Smooth muscle cell (in vitro differentiated cells): Measurements from ENCODE around the gene COL25A1. TPM values are rescaled to one million over a fixed set of nuclear protein-coding genes. Genes with fewer than 3 reads are reported as not detected.

Experiments used
- DNase-seq: peaks from one replicate; lab custom pipeline; 2025; ENCODE audit not compliant: unreplicated experiment; lab: John Stamatoyannopoulos, UW
- H2AFZ ChIP-seq: fragments of 200-600 bp; sonication (generic); 2 replicates; pipeline ENCODE4 v1.6.0; 2016; ENCODE audit warnings: antibody characterized with exemption, low read depth, mild to moderate bottlenecking
- H3F3A ChIP-seq: fragments of 200-600 bp; sonication (generic); 2 replicates; pipeline ENCODE4 v1.6.0; 2017; ENCODE audit warnings: antibody characterized with exemption, low read depth
- H3K27ac ChIP-seq: fragments of 200-600 bp; sonication (generic); 2 replicates; pipeline ENCODE4 v1.5.1; 2016; ENCODE audit warnings: low read depth, mild to moderate bottlenecking
- H3K27me3 ChIP-seq: fragments of 200-600 bp; sonication (generic); 2 replicates; pipeline ENCODE4 v1.6.1; 2016; ENCODE audit warnings: low read depth, mild to moderate bottlenecking
- H3K36me3 ChIP-seq: fragments of 200-600 bp; sonication (generic); 2 replicates; pipeline ENCODE4 v1.5.1; 2016; ENCODE audit warnings: low read depth
- H3K4me1 ChIP-seq: fragments of 200-600 bp; sonication (generic); 2 replicates; pipeline ENCODE4 v1.5.1; 2016; ENCODE audit warnings: low read depth
- H3K4me2 ChIP-seq: fragments of 200-600 bp; sonication (generic); 2 replicates; pipeline ENCODE4 v1.6.0; 2016; ENCODE audit warnings: mild to moderate bottlenecking
- H3K4me3 ChIP-seq: fragments of 200-600 bp; sonication (generic); 2 replicates; pipeline ENCODE4 v1.5.1; 2016; ENCODE audit warnings: mild to moderate bottlenecking
- H3K79me2 ChIP-seq: fragments of 200-600 bp; sonication (generic); 2 replicates; pipeline ENCODE4 v1.6.0; 2016; ENCODE audit warnings: low read depth, mild to moderate bottlenecking
- H3K9ac ChIP-seq: fragments of 200-600 bp; sonication (generic); 2 replicates; pipeline ENCODE4 v1.6.0; 2016; ENCODE audit warnings: low read depth
- H3K9me3 ChIP-seq: fragments of 200-600 bp; sonication (generic); replicated peaks from 2 replicates; pipeline ENCODE4 v1.5.1; 2016; ENCODE audit warnings: low read depth
- H4K20me1 ChIP-seq: fragments of 200-600 bp; sonication (generic); 2 replicates; pipeline ENCODE4 v1.6.0; 2016; ENCODE audit warnings: low read depth
- WGBS: methylation state at CpG from one replicate; pipeline ENCODE4 v1.1.7; 2016; ENCODE audit warnings: low lambda C conversion rate; 5-methylcytosine and 5-hydroxymethylcytosine counted together
- polyA plus RNA-seq: library from polyadenylated mRNA; unstranded; fragments of >200 nt; fragmentation: Nextera tagmentation; extraction: Ambion mirVana; gene quantifications from 2 replicates; pipeline ENCODE4 v1.2.1, GENCODE V29; 2016
- total RNA-seq: library from RNA; depleted of rRNA; stranded (reverse); fragments of >200 nt; gene quantifications from 2 replicates; pipeline ENCODE4 v1.2.3, GENCODE V29; 2014
- TF ChIP-seq, protein P1 (sequence below): fragments of 200-600 bp; sonication (generic); IDR thresholded peaks from 2 replicates; pipeline ENCODE4 v1.5.1; 2017; ENCODE audit warnings: borderline replicate concordance, mild to moderate bottlenecking, antibody characterized with exemption; ENCODE audit not compliant: insufficient read depth, poor library complexity, severe bottlenecking

COL25A1 gene
- total and polyA plus RNA-seq, 2 experiments from 2014 or later, result 2.9 to 4.7 TPM

DNA sequence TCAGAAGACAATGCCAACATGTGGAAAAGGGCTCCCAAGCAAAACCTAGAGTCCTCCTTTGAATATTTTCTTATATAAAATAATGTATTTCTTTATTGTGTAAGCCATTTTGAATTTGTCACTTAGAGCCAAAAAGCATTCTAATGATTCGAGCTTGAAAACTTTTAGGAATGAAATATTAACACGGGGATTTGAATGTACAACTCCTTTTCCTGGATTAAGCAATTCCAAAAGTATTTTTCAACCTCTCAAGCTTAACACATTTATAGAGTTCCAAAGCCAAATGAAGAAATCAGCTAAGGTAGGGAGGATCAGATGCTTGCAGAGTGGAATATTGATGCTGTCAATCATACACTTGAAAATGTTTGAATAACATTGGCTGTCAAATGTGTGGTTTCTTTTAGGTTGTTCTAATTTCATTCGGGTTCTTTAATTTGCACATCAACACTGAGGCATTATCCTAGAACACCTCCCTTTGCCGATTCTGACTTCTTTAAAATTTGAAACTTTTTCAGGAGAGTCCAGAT, 472.4 kb downstream of the COL25A1 start:
- no peak overlapping the region for H2AFZ ChIP-seq
- H3K27ac ChIP-seq, result no peak overlapping the region
- H3K9me3 ChIP-seq, result no peaks in the 10 kb centered on the region
- DNase-seq, result no peak
- 77% methylated on average over 4 of the region's 4 CpGs for WGBS
- no peaks in the 10 kb centered on the region for H3K36me3 ChIP-seq
- peaks cover 20% of the 10 kb centered on the region for H3K4me1 ChIP-seq
- H4K20me1 ChIP-seq, result no peaks in the 10 kb centered on the region
- no peaks in the 10 kb centered on the region for H3F3A ChIP-seq
- TF ChIP-seq, protein P1, sequence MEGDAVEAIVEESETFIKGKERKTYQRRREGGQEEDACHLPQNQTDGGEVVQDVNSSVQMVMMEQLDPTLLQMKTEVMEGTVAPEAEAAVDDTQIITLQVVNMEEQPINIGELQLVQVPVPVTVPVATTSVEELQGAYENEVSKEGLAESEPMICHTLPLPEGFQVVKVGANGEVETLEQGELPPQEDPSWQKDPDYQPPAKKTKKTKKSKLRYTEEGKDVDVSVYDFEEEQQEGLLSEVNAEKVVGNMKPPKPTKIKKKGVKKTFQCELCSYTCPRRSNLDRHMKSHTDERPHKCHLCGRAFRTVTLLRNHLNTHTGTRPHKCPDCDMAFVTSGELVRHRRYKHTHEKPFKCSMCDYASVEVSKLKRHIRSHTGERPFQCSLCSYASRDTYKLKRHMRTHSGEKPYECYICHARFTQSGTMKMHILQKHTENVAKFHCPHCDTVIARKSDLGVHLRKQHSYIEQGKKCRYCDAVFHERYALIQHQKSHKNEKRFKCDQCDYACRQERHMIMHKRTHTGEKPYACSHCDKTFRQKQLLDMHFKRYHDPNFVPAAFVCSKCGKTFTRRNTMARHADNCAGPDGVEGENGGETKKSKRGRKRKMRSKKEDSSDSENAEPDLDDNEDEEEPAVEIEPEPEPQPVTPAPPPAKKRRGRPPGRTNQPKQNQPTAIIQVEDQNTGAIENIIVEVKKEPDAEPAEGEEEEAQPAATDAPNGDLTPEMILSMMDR, result no peak
- no peaks in the 10 kb centered on the region for H3K79me2 ChIP-seq
- no peak overlapping the region for H3K4me3 ChIP-seq
- H3K4me2 ChIP-seq, result peak overlapping the region; percentile 58
- H3K9ac ChIP-seq, result no peak overlapping the region
- H3K27me3 ChIP-seq, result no peaks in the 10 kb centered on the region

DNA sequence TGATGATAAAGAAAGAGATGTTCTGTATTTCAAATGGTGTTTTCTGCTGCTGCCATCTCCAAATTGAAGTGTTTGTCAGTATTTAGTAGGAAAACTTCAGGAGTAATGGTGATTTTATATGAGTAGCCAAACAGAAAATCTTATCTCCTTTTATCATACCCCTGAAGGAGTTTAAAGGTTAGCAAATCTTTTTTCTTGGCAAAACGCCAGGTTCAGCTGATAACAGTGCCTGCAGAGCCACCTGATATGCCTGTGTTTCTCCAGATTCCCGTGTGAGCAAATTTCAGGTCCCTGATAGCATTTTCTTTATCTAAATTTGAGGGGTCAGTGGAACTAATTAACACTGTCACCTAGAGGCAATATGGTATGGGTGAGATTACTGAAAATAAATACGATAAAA, 473.8 kb downstream of the COL25A1 start:
- WGBS, result 68% methylated on average over 3 of the region's 3 CpGs
- no peak overlapping the region for H3K4me2 ChIP-seq
- no peaks in the 10 kb centered on the region for H3F3A ChIP-seq
- DNase-seq, result no peak
- no peak overlapping the region for H3K27ac ChIP-seq
- no peak overlapping the region for H3K4me3 ChIP-seq
- no peaks in the 10 kb centered on the region for H3K36me3 ChIP-seq
- no peak overlapping the region for H3K9ac ChIP-seq
- no peaks in the 10 kb centered on the region for H4K20me1 ChIP-seq
- TF ChIP-seq, protein P1, result no peak
- H3K79me2 ChIP-seq, result no peaks in the 10 kb centered on the region
- no peak overlapping the region for H2AFZ ChIP-seq
- no peaks in the 10 kb centered on the region for H3K9me3 ChIP-seq
- H3K4me1 ChIP-seq, result peaks cover 15% of the 10 kb centered on the region
- no peaks in the 10 kb centered on the region for H3K27me3 ChIP-seq

DNA sequence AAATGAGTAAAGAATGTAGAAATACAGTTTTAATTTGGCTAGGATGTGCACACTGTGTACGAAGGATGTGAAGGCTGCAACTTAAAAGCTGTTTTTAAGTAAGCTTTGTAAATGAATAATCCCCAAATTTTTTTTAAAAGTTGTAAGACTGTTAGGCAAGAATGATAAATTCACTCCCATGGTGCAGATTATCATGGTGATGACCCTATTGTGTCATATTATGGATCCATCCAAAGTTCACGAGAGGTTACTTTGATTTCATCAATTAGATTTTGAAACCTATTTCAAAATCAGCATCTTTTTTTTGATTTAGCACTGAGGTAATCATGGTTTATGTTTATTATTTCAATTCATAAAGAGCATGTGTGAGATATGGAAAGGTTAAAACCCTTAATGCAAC, 476.7 kb downstream of the COL25A1 start:
- no peak overlapping the region for H3K27ac ChIP-seq
- no peaks in the 10 kb centered on the region for H3K27me3 ChIP-seq
- no peak overlapping the region for H3K4me2 ChIP-seq
- H3K4me3 ChIP-seq, result no peak overlapping the region
- peaks cover 7% of the 10 kb centered on the region for H3K4me1 ChIP-seq
- TF ChIP-seq, protein P1, result no peak
- 90% methylated on average over 2 of the region's 2 CpGs for WGBS
- DNase-seq, result no peak
- no peaks in the 10 kb centered on the region for H4K20me1 ChIP-seq
- no peak overlapping the region for H2AFZ ChIP-seq
- H3K36me3 ChIP-seq, result no peaks in the 10 kb centered on the region
- no peak overlapping the region for H3K9ac ChIP-seq
- no peaks in the 10 kb centered on the region for H3K9me3 ChIP-seq
- no peaks in the 10 kb centered on the region for H3F3A ChIP-seq
- no peaks in the 10 kb centered on the region for H3K79me2 ChIP-seq

DNA sequence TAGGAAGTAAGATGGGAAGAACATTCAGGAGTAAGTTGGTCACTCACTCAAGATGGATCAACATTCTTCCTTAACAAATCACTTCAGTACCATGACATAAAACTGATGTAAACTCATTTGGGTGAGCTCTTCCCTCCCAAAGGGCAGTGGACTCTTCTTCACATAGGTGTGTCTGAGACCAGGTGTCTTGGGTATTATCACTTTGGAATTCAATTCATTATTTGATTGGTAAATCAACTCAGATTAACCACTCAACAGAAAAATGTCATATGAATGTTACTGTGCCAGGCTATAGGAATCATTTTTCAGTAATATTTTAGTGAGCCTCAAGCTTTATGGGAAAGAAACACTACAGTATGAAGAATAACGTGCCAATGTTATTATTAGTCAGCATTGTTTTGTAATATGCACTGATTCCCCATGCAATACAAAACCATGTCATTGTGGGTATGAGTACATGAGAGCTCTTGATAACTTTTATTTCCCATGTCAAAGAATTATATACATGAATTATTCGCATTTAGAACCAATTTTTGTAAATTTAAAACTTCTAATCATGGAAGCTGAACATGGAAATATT, 481.0 kb downstream of the COL25A1 start:
- no peak overlapping the region for H3K27ac ChIP-seq
- DNase-seq, result no peak
- WGBS, result 89% methylated on average over 2 of the region's 2 CpGs

More for the DNA sequence above, 481.0 kb downstream of the COL25A1 start:
- H3K4me1 ChIP-seq, result no peaks in the 10 kb centered on the region
- no peak overlapping the region for H2AFZ ChIP-seq
- no peak overlapping the region for H3K4me2 ChIP-seq
- H3K27me3 ChIP-seq, result peaks cover 9% of the 10 kb centered on the region
- H3F3A ChIP-seq, result no peaks in the 10 kb centered on the region
- no peak overlapping the region for H3K4me3 ChIP-seq
- no peaks in the 10 kb centered on the region for H4K20me1 ChIP-seq
- H3K9ac ChIP-seq, result no peak overlapping the region
- no peaks in the 10 kb centered on the region for H3K36me3 ChIP-seq
- TF ChIP-seq, protein P1, result no peak
- H3K79me2 ChIP-seq, result no peaks in the 10 kb centered on the region
- H3K9me3 ChIP-seq, result no peaks in the 10 kb centered on the region
